GM23338 (cell line): Measurements from ENCODE around the gene ADAT1. TPM values are rescaled to one million over a fixed set of nuclear protein-coding genes. Genes with fewer than 3 reads are reported as not detected.

Source experiments
- CREB1 ChIP-seq: fragments of 250-450 bp; sonication (Bioruptor Pico); IDR thresholded peaks from 2 replicates; pipeline ENCODE4 v1.5.0; 2020; ENCODE audit warnings: low read depth, mild to moderate bottlenecking, moderate library complexity
- EZH2 ChIP-seq: fragments of 200-600 bp; sonication (generic); IDR thresholded peaks from one replicate; pipeline ENCODE4 v1.8.0; 2017; ENCODE audit warnings: antibody characterized with exemption, mild to moderate bottlenecking, low read depth; ENCODE audit not compliant: unreplicated experiment
- NANOG ChIP-seq: IDR thresholded peaks from 2 replicates; pipeline ENCODE4 v1.6.1; 2016; ENCODE audit warnings: antibody characterized with exemption, borderline replicate concordance
- POLR2AphosphoS5 ChIP-seq: IDR thresholded peaks from 2 replicates; pipeline ENCODE4 v1.6.1; 2016; ENCODE audit warnings: antibody characterized with exemption, low read depth
- STAT1 ChIP-seq: IDR thresholded peaks from one replicate; pipeline ENCODE4 v1.6.1; 2016; ENCODE audit warnings: antibody characterized with exemption; ENCODE audit not compliant: unreplicated experiment
- ZNF114 ChIP-seq: fragments of 250-450 bp; sonication (Bioruptor Pico); IDR thresholded peaks from 2 replicates; pipeline ENCODE4 v1.5.0; 2020; ENCODE audit warnings: mild to moderate bottlenecking, moderate library complexity
- ZNF331 ChIP-seq: fragments of 250-450 bp; sonication (Bioruptor Pico); IDR thresholded peaks from 2 replicates; pipeline ENCODE4 v1.5.0; 2020; ENCODE audit warnings: low read depth, mild to moderate bottlenecking, moderate library complexity
- ZNF462 ChIP-seq: fragments of 250-450 bp; sonication (Bioruptor Pico); IDR thresholded peaks from 2 replicates; pipeline ENCODE4 v1.5.0; 2020; ENCODE audit warnings: mild to moderate bottlenecking, moderate library complexity
- polyA plus RNA-seq: library from polyadenylated mRNA; unstranded; fragments of >200 nt; fragmentation: Nextera tagmentation; extraction: Ambion mirVana; gene quantifications from 2 replicates; pipeline ENCODE4 v1.2.1, GENCODE V29; 2016
- total RNA-seq: library from RNA; depleted of rRNA; stranded (reverse); fragments of >200 nt; shearing (Covaris generic); gene quantifications from 2 replicates; pipeline ENCODE4 v1.2.3, GENCODE V29; 2014
- TF ChIP-seq, protein P1 (sequence below): IDR thresholded peaks from 2 replicates; pipeline ENCODE4 v1.6.1; 2016; ENCODE audit warnings: antibody characterized with exemption

The ADAT1 gene
- total and polyA plus RNA-seq, 2 experiments from 2014 or later, result 17.4 to 53.6 TPM

DNA sequence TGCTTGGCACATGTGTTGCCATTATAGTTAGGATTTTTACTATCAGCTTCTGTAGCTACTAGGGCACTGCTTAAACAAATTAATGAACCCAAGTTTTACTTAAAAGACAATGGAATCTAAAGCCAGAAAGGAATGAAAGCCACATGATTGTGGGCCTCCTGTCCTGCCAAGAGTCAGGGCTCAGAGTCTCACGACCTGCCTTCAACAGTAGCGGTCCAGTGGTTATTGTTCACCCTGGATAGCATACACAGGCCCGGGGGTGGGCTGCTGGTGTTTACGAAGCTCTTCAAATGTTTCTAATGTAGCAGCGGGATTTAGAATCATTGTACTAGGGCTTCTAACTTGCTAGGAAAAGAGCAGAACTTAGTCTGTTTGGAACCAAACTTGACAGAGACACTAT lies 49.1 kb downstream of the ADAT1 start (continued):
- no peak for TF ChIP-seq ZNF462 (CRISPR knock-in tag)
- TF ChIP-seq STAT1, result no peak
- TF ChIP-seq ZNF331 (CRISPR knock-in tag), result no peak
- TF ChIP-seq CREB1 (CRISPR knock-in tag), result no peak
- TF ChIP-seq EZH2, result no peak
- TF ChIP-seq, protein P1, sequence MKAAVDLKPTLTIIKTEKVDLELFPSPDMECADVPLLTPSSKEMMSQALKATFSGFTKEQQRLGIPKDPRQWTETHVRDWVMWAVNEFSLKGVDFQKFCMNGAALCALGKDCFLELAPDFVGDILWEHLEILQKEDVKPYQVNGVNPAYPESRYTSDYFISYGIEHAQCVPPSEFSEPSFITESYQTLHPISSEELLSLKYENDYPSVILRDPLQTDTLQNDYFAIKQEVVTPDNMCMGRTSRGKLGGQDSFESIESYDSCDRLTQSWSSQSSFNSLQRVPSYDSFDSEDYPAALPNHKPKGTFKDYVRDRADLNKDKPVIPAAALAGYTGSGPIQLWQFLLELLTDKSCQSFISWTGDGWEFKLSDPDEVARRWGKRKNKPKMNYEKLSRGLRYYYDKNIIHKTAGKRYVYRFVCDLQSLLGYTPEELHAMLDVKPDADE, result no peak
- no peak for TF ChIP-seq ZNF114
- no peak for TF ChIP-seq NANOG
- TF ChIP-seq POLR2AphosphoS5, result no peak
